H1 (cell line): ENCODE results near the gene SPAG16. TPM values are rescaled to one million over a fixed set of nuclear protein-coding genes. Genes with fewer than 3 reads are reported as not detected.

Experiments used
- CTCF ChIA-PET: fragments of 300-600 bp; sonication (Branson Sonifier 250); formaldehyde crosslinking; loops from one replicate; lab custom pipeline; 2021; ENCODE audit not compliant: partially characterized antibody; lab: Charles Lee
- POLR2A ChIA-PET: fragments of 300-600 bp; sonication (Branson Sonifier 250); formaldehyde crosslinking; loops from one replicate; lab custom pipeline; 2021; ENCODE audit warnings: inconsistent platforms; ENCODE audit not compliant: partially characterized antibody; lab: Charles Lee
- DNase-seq, 2 experiments: peaks; one replicate each; pipeline versions ENCODE4 v3.0.0 to v3.0.0-alpha.2; 2010 to 2022; ENCODE audit warnings: low spot score in 2 of 2, low read depth in 1 of 2, mixed read lengths in 1 of 2
- FAIRE-seq: peaks from 2 replicates; lab custom pipeline; 2011; peaks lifted over from hg19 to GRCh38; lab: Jason Lieb, UNC
- H2AFZ ChIP-seq: 2 replicates; pipeline ENCODE4 v1.8.1; 2012; ENCODE audit warnings: low read length, inconsistent platforms
- H2AK5ac ChIP-seq: 2 replicates; pipeline ENCODE4 v1.6.1; 2013; ENCODE audit warnings: low read depth, low read length
- H2BK120ac ChIP-seq: replicated peaks from 2 replicates; pipeline ENCODE3; 2013; ENCODE audit warnings: low read depth, low read length, inconsistent platforms
- H2BK12ac ChIP-seq: 2 replicates; pipeline ENCODE4 v1.6.1; 2013; ENCODE audit warnings: low read depth, low read length
- H2BK15ac ChIP-seq: 2 replicates; pipeline ENCODE4 v1.6.1; 2013; ENCODE audit warnings: low read length
- H2BK20ac ChIP-seq: 2 replicates; pipeline ENCODE4 v1.6.1; 2013; ENCODE audit warnings: low read length
- H2BK5ac ChIP-seq: 2 replicates; pipeline ENCODE4 v1.6.1; 2013; ENCODE audit warnings: low read depth, low read length
- H3K14ac ChIP-seq: 2 replicates; pipeline ENCODE4 v1.6.1; 2013; ENCODE audit warnings: inconsistent platforms; ENCODE audit not compliant: insufficient read length
- H3K18ac ChIP-seq: 2 replicates; pipeline ENCODE4 v1.6.1; 2013; ENCODE audit warnings: low read length; ENCODE audit errors: extremely low read depth
- H3K23ac ChIP-seq: 2 replicates; pipeline ENCODE4 v1.6.1; 2013; ENCODE audit warnings: inconsistent platforms; ENCODE audit not compliant: insufficient read length
- H3K23me2 ChIP-seq: 2 replicates; pipeline ENCODE4 v1.6.1; 2013; ENCODE audit warnings: low read depth, low read length
- H3K27ac ChIP-seq: 2 replicates; pipeline ENCODE4 v1.6.1; 2011; ENCODE audit warnings: low read depth, low read length, inconsistent platforms
- H3K27me3 ChIP-seq, 4 experiments: replicated peaks in 1 of 4; 1 replicate in 1 of 4; 2 replicates in 3 of 4; pipeline versions ENCODE4 v1.6.1 to v1.8.1; 2011 to 2013; ENCODE audit warnings: low read length in 3 of 4, mild to moderate bottlenecking in 3 of 4, inconsistent platforms in 2 of 4, mixed read lengths in 2 of 4, moderate library complexity in 1 of 4; ENCODE audit not compliant: control insufficient read depth in 3 of 4, insufficient read depth in 3 of 4; ENCODE audit errors: extremely low read depth in 1 of 4
- H3K36me3 ChIP-seq, 4 experiments: 2 replicates each; pipeline versions ENCODE4 v1.6.1 to v1.8.1; 2011 to 2013; ENCODE audit warnings: mild to moderate bottlenecking in 4 of 4, low read length in 3 of 4, moderate library complexity in 2 of 4, control low read depth in 1 of 4, inconsistent platforms in 1 of 4; ENCODE audit not compliant: insufficient read depth in 4 of 4, control insufficient read depth in 2 of 4
- H3K4ac ChIP-seq: replicated peaks from 2 replicates; pipeline ENCODE3; 2013; ENCODE audit warnings: low read length, low read depth, mixed read lengths, inconsistent platforms; ENCODE audit not compliant: insufficient read length
- H3K4me1 ChIP-seq, 4 experiments: replicated peaks in 1 of 4; 1 replicate in 1 of 4; 2 replicates in 3 of 4; pipeline versions ENCODE4 v1.6.1 to v1.8.1; 2011 to 2013; ENCODE audit warnings: low read length in 3 of 4, inconsistent platforms in 2 of 4, mixed read lengths in 1 of 4; ENCODE audit not compliant: insufficient read depth in 4 of 4, control insufficient read depth in 3 of 4
- H3K4me2 ChIP-seq, 2 experiments: 2 replicates each; pipeline versions ENCODE4 v1.6.1 to v1.8.1; 2011 to 2013; ENCODE audit warnings: low read depth in 2 of 2, low read length in 2 of 2, control low read depth in 1 of 2, inconsistent platforms in 1 of 2, mild to moderate bottlenecking in 1 of 2; ENCODE audit not compliant: insufficient read depth in 1 of 2
- H3K4me3 ChIP-seq, 4 experiments: fragments of 200-600, 300-600 bp in 1 of 4; sonication (generic), shearing (Covaris generic), sonication (Bioruptor Twin) in 1 of 4; 2 replicates each; pipeline versions ENCODE4 v1.5.1 to v1.8.1; 2011 to 2016; ENCODE audit warnings: low read length in 4 of 4, low read depth in 3 of 4, control low read depth in 2 of 4, inconsistent platforms in 2 of 4, mild to moderate bottlenecking in 2 of 4, mixed read lengths in 1 of 4, moderate library complexity in 1 of 4; ENCODE audit not compliant: insufficient read depth in 2 of 4; ENCODE audit errors: extremely low read depth in 1 of 4
- H3K56ac ChIP-seq: replicated peaks from 2 replicates; pipeline ENCODE3; 2013; ENCODE audit warnings: low read depth, mild to moderate bottlenecking, mixed read lengths, low read length, inconsistent platforms; ENCODE audit not compliant: insufficient read length
- H3K79me1 ChIP-seq: 2 replicates; pipeline ENCODE4 v1.6.1; 2013; ENCODE audit warnings: low read depth, low read length, control low read depth
- H3K79me2 ChIP-seq, 2 experiments: 2 replicates each; pipeline versions ENCODE4 v1.6.1 to v1.8.1; 2012 to 2013; ENCODE audit warnings: low read length in 2 of 2, mild to moderate bottlenecking in 2 of 2, inconsistent platforms in 1 of 2; ENCODE audit not compliant: insufficient read depth in 2 of 2, control insufficient read depth in 1 of 2
- H3K9ac ChIP-seq, 4 experiments: replicated peaks in 1 of 4; 1 replicate in 1 of 4; 2 replicates in 3 of 4; pipeline versions ENCODE4 v1.6.1 to v1.8.1; 2011 to 2013; ENCODE audit warnings: low read depth in 3 of 4, low read length in 3 of 4, control low read depth in 2 of 4, mild to moderate bottlenecking in 2 of 4, moderate library complexity in 2 of 4, inconsistent platforms in 1 of 4; ENCODE audit errors: extremely low read depth in 1 of 4
- H3K9me3 ChIP-seq, 2 experiments: 2 replicates each; pipeline versions ENCODE4 v1.6.1 to v1.8.1; 2012 to 2013; ENCODE audit warnings: mild to moderate bottlenecking in 2 of 2, moderate library complexity in 2 of 2, control low read depth in 1 of 2, inconsistent platforms in 1 of 2, low read depth in 1 of 2, low read length in 1 of 2, mixed read lengths in 1 of 2; ENCODE audit not compliant: insufficient read depth in 2 of 2
- H4K20me1 ChIP-seq, 2 experiments: replicated peaks in 1 of 2; 2 replicates each; pipeline versions ENCODE3 to v1.8.1; 2011 to 2013; ENCODE audit warnings: inconsistent platforms in 2 of 2, low read length in 2 of 2, mild to moderate bottlenecking in 1 of 2; ENCODE audit not compliant: insufficient read depth in 2 of 2, control insufficient read depth in 1 of 2
- H4K5ac ChIP-seq: 2 replicates; pipeline ENCODE4 v1.6.1; 2013; ENCODE audit warnings: low read length, low read depth, mixed read lengths, inconsistent platforms; ENCODE audit not compliant: insufficient read length
- H4K8ac ChIP-seq: 2 replicates; pipeline ENCODE4 v1.8.0; 2013; ENCODE audit warnings: mild to moderate bottlenecking, moderate library complexity, low read length, inconsistent platforms; ENCODE audit not compliant: insufficient read depth; ENCODE audit errors: extremely low read depth
- H4K91ac ChIP-seq: replicated peaks from 2 replicates; pipeline ENCODE3; 2013; ENCODE audit warnings: low read length, mixed read lengths, inconsistent platforms; ENCODE audit not compliant: insufficient read length
- ATF3 ChIP-seq: IDR thresholded peaks from 2 replicates; pipeline ENCODE4 v1.6.1; 2011; ENCODE audit warnings: low read depth, mild to moderate bottlenecking, low read length; ENCODE audit not compliant: insufficient read depth
- TEAD4 ChIP-seq: IDR thresholded peaks from 2 replicates; pipeline ENCODE4 v1.6.1; 2012; ENCODE audit warnings: low read depth, low read length, inconsistent platforms, mixed read lengths
- WGBS, 2 experiments: shearing (Covaris generic) in 1 of 2; methylation state at CpG; one replicate each; pipeline versions ENCODE4 v1.1.6 to v1.1.7; 2013 to 2015; ENCODE audit warnings: low lambda C conversion rate in 2 of 2, mixed read lengths in 2 of 2, inconsistent platforms in 1 of 2, low coverage in 1 of 2, missing lambda C conversion rate in 1 of 2; ENCODE audit not compliant: insufficient replicate concordance in 2 of 2, insufficient coverage in 1 of 2, insufficient read length in 1 of 2; ENCODE audit errors: extremely low coverage in 1 of 2, missing lambda C conversion rate in 1 of 2; 5-methylcytosine and 5-hydroxymethylcytosine counted together
- polyA plus RNA-seq, 7 experiments: library from polyadenylated mRNA; depleted of rRNA in 3 of 7; stranded (reverse) in 5 of 7; unstranded in 2 of 7; fragments of >200 nt in 5 of 7; fragments of 200-250 nt in 2 of 7; gene quantifications; 1 replicate in 5 of 7; 2 replicates in 1 of 7; 4 replicates in 1 of 7; pipeline versions ENCODE4 v1.2.1 to v1.2.3, GENCODE V29; 2011 to 2013; ENCODE audit warnings: missing spikeins in 2 of 7, mixed read lengths in 2 of 7
- total RNA-seq: library from RNA; stranded (reverse); fragmentation: NEBNext Ultra II Directional; extraction: Animal tissue kit (Norgen Biotek cat#: 25700); gene quantifications from 2 replicates; pipeline ENCODE4 v1.2.1, GENCODE V29; 2021

The SPAG16 gene
- total and polyA plus RNA-seq, 2 of the 8 experiments (the other 6 are each of a cell fraction or from before 2014, with no cell fraction given) = 6.0 to 14.9 TPM

DNA sequence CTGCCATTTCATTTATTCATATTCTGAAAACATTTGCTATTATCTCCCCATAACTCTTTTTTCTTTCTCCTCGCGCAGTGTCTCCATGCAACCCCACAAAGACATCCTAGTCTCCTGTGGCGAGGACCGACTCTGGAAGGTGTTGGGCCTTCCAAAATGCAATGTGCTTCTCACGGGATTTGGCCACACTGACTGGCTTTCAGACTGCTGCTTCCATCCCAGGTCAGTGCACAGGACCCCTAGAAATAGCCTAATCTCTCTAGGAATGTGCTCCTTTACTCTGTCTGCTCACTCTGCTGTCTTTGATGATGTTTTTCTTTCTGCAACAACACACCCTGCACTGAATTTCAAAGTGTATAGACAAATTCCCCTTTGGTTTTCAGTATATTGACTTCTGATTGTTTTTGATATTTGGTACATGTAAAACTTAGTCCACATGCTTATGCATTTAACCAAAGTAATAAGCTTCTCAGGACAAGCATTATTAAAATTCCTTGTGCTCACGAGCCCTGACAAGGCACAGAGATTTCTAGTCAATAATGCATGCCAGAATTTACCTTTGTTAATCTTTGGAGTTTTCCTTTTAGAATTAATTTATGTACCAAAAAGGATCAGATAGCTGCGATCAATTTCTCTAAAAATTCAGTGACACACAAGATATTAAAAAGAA, 578.3 kb downstream of the SPAG16 start:
- H3K23ac ChIP-seq = no peak overlapping the region
- POLR2A ChIA-PET = no interaction called here

More for the DNA sequence above, 578.3 kb downstream of the SPAG16 start:
- no peaks in the 10 kb centered on the region for H3K36me3 ChIP-seq
- H3K27me3 ChIP-seq = no peaks in the 10 kb centered on the region
- H2BK5ac ChIP-seq = no peak overlapping the region
- H3K4me3 ChIP-seq = no peak overlapping the region
- DNase-seq (no peak), FAIRE-seq (no peak)
- H2BK20ac ChIP-seq = no peak overlapping the region
- H3K23me2 ChIP-seq = no peaks in the 10 kb centered on the region
- H2AFZ ChIP-seq = no peak overlapping the region
- CTCF ChIA-PET = no interaction called here
- no peak overlapping the region for H3K9ac ChIP-seq
- no peak overlapping the region for H4K5ac ChIP-seq
- H3K79me1 ChIP-seq = no peaks in the 10 kb centered on the region
- H2BK120ac ChIP-seq = no peak overlapping the region
- no peak overlapping the region for H3K4me2 ChIP-seq
- no peak overlapping the region for H2BK15ac ChIP-seq
- H3K9me3 ChIP-seq = no peaks in the 10 kb centered on the region
- TF ChIP-seq ATF3 (no peak), TEAD4 (0 out of 2 replicates have a peak, but pooled peaks have one; percentile 34)
- 94% methylated on average over 7 of the region's 7 CpGs; no CpG with 5 or more reads in 1 of the 2 experiments for WGBS, 2 experiments
- no peaks in the 10 kb centered on the region for H3K79me2 ChIP-seq
- no peak overlapping the region for H4K8ac ChIP-seq
- no peak overlapping the region for H3K56ac ChIP-seq
- no peak overlapping the region for H3K27ac ChIP-seq
- no peak overlapping the region for H3K4ac ChIP-seq
- H3K4me1 ChIP-seq = peaks cover 0 to 2% (median 0%) of the 10 kb centered on the region in 4 experiments; a peak in 1 of 7 replicates
- H3K18ac ChIP-seq = no peak overlapping the region
- no peak overlapping the region for H2BK12ac ChIP-seq
- H4K20me1 ChIP-seq = no peaks in the 10 kb centered on the region
- no peak overlapping the region for H3K14ac ChIP-seq
- H2AK5ac ChIP-seq = no peak overlapping the region
- H4K91ac ChIP-seq = no peak overlapping the region
